HepG2 (cell line): ENCODE results near the gene HNRNPL. TPM values are rescaled to one million over a fixed set of nuclear protein-coding genes. Genes with fewer than 3 reads are reported as not detected.

ENCODE experiments used
- BHLHE40 ChIP-seq: IDR thresholded peaks from 2 replicates; pipeline ENCODE4 v1.6.1; 2011; ENCODE audit warnings: low read length, improper control_type of control experiment
- CREB1 ChIP-seq, 2 experiments: fragments of 450-650 bp in 1 of 2; IDR thresholded peaks; 2 replicates each; pipeline ENCODE4 v1.6.1; 2016 to 2017; ENCODE audit warnings: control low read depth in 1 of 2, mild to moderate bottlenecking in 1 of 2, missing compliant biosample characterization in 1 of 2, missing genetic modification characterization in 1 of 2
- CREM ChIP-seq, 2 experiments: sonication (generic) in 1 of 2; formaldehyde crosslinking in 1 of 2; IDR thresholded peaks; 2 replicates each; pipeline versions ENCODE4 v1.4.0 to v1.6.1; 2016 to 2020; ENCODE audit warnings: antibody characterized with exemption in 1 of 2, mild to moderate bottlenecking in 1 of 2, missing genetic modification reagents in 1 of 2
- DNMT3B ChIP-seq: conservative IDR thresholded peaks from 2 replicates; pipeline ENCODE4 v1.6.1; 2016; ENCODE audit warnings: missing biosample characterization, control low read depth
- FOSL1 ChIP-seq: sonication (generic); formaldehyde crosslinking; IDR thresholded peaks from 2 replicates; pipeline ENCODE4 v1.9.0; 2021; ENCODE audit warnings: missing genetic modification reagents, borderline replicate concordance
- IKZF5 ChIP-seq: IDR thresholded peaks from 2 replicates; pipeline ENCODE4 v1.6.1; 2018; ENCODE audit warnings: missing genetic modification reagents, mild to moderate bottlenecking, missing compliant biosample characterization
- JUN ChIP-seq: sonication (generic); formaldehyde crosslinking; IDR thresholded peaks from 2 replicates; pipeline ENCODE4 v1.4.0; 2020; ENCODE audit warnings: mild to moderate bottlenecking, missing genetic modification reagents
- KLF15 ChIP-seq: sonication (generic); formaldehyde crosslinking; IDR thresholded peaks from 2 replicates; pipeline ENCODE4 v1.8.1; 2023; ENCODE audit warnings: borderline replicate concordance, mild to moderate bottlenecking, inconsistent platforms, missing genetic modification reagents, mixed read lengths
- MEF2D ChIP-seq: sonication (generic); formaldehyde crosslinking; IDR thresholded peaks from 2 replicates; pipeline ENCODE4 v1.5.1; 2020; ENCODE audit warnings: mild to moderate bottlenecking, missing genetic modification reagents
- PPARG ChIP-seq: conservative IDR thresholded peaks from 2 replicates; pipeline ENCODE4 v1.6.1; 2016; ENCODE audit warnings: missing biosample characterization, missing genetic modification reagents
- PRDM15 ChIP-seq: sonication (generic); formaldehyde crosslinking; IDR thresholded peaks from 2 replicates; pipeline ENCODE4 v1.4.0; 2020; ENCODE audit warnings: missing genetic modification reagents
- RNF2 ChIP-seq: fragments of 450-650 bp; conservative IDR thresholded peaks from 2 replicates; pipeline ENCODE4 v1.6.1; 2016; ENCODE audit warnings: low read depth
- SETDB1 ChIP-seq: sonication (generic); formaldehyde crosslinking; IDR thresholded peaks from 2 replicates; pipeline ENCODE4 v1.5.1; 2020; ENCODE audit warnings: missing genetic modification reagents, mild to moderate bottlenecking, borderline replicate concordance
- ZKSCAN1 ChIP-seq: fragments of 150-350 bp; IDR thresholded peaks from 2 replicates; pipeline ENCODE4 v1.6.1; 2014; ENCODE audit warnings: low read length
- ZMYM4 ChIP-seq: sonication (generic); formaldehyde crosslinking; IDR thresholded peaks from 2 replicates; pipeline ENCODE4 v1.8.1; 2023; ENCODE audit warnings: mild to moderate bottlenecking, missing genetic modification reagents
- ZNF296 ChIP-seq: sonication (generic); formaldehyde crosslinking; conservative IDR thresholded peaks from 2 replicates; pipeline ENCODE4 v1.5.0; 2020; ENCODE audit warnings: mild to moderate bottlenecking, missing genetic modification reagents
- ZNF629 ChIP-seq: sonication (generic); formaldehyde crosslinking; conservative IDR thresholded peaks from 2 replicates; pipeline ENCODE4 v1.5.0; 2020; ENCODE audit warnings: missing genetic modification reagents
- ZNF749 ChIP-seq: sonication (generic); formaldehyde crosslinking; IDR thresholded peaks from 2 replicates; pipeline ENCODE4 v1.8.0; 2022; ENCODE audit warnings: mild to moderate bottlenecking, missing genetic modification reagents, moderate library complexity, borderline replicate concordance
- ZNF766 ChIP-seq: sonication (generic); formaldehyde crosslinking; IDR thresholded peaks from 2 replicates; pipeline ENCODE4 v1.5.0; 2020; ENCODE audit warnings: missing genetic modification reagents, borderline replicate concordance
- ZNF782 ChIP-seq: sonication (generic); formaldehyde crosslinking; IDR thresholded peaks from 2 replicates; pipeline ENCODE4 v1.4.0; 2020; ENCODE audit warnings: missing genetic modification reagents, mild to moderate bottlenecking, borderline replicate concordance
- ZNF83 ChIP-seq: sonication (generic); formaldehyde crosslinking; IDR thresholded peaks from 2 replicates; pipeline ENCODE4 v1.4.0; 2020; ENCODE audit warnings: missing genetic modification reagents, mild to moderate bottlenecking, borderline replicate concordance
- ZUFSP ChIP-seq: sonication (generic); formaldehyde crosslinking; IDR thresholded peaks from 2 replicates; pipeline ENCODE4 v1.9.0; 2021; ENCODE audit warnings: missing genetic modification reagents, mild to moderate bottlenecking, borderline replicate concordance
- polyA plus RNA-seq, 8 experiments: library from polyadenylated mRNA; depleted of rRNA in 3 of 8; stranded (reverse) in 7 of 8; unstranded in 1 of 8; fragments of >200 nt; fragmentation: Illumina TruSeq in 4 of 8; extraction: Trizol in 4 of 8; gene quantifications; 2 replicates each; pipeline versions ENCODE4 v1.2.1 to v1.2.3, GENCODE V29; 2011 to 2016; ENCODE audit warnings: low read depth in 4 of 8, missing spikeins in 1 of 8, mixed read lengths in 1 of 8; ENCODE audit not compliant: insufficient read depth in 1 of 8
- total RNA-seq, 5 experiments: library from RNA; depleted of rRNA; stranded (reverse); fragments of >200 nt; fragmentation: Illumina TruSeq; extraction: Trizol; gene quantifications; 2 replicates each; pipeline ENCODE4 v1.2.3, GENCODE V29; 2016; ENCODE audit warnings: low read depth in 1 of 5

HNRNPL gene
- total and polyA plus RNA-seq, 2 of the 13 experiments (the other 11 are each of a cell fraction or from before 2014, with no cell fraction given): 156 to 278 TPM

- TF ChIP-seq ZNF629 (CRISPR knock-in tag) (no peak), DNMT3B (CRISPR knock-in tag) (no peak), ZNF782 (no peak), ZMYM4 (no peak), ZNF83 (no peak), BHLHE40 (peak; percentile 79), MEF2D (no peak), ZNF749 (CRISPR knock-in tag) (no peak), ZNF766 (no peak), PPARG (CRISPR knock-in tag) (no peak), KLF15 (CRISPR knock-in tag) (0 out of 2 replicates have a peak, but pooled peaks have one; percentile 70), ZKSCAN1 (no peak), CREM (IDR thresholded peaks at IDR 0.05) (peak; percentile 30; the same call in 1 of the 2 replicates), CREM (CRISPR knock-in tag; IDR thresholded peaks at IDR 0.05) (no peak), IKZF5 (no peak), FOSL1 (CRISPR knock-in tag) (no peak), CREB1 (IDR thresholded peaks at IDR 0.05) (peak; percentile 83), CREB1 (CRISPR knock-in tag; IDR thresholded peaks at IDR 0.05) (peak; percentile 56; the same call in 1 of the 2 replicates), ZNF296 (no peak), RNF2 (no peak), JUN (CRISPR knock-in tag) (no peak), SETDB1 (CRISPR knock-in tag) (no peak), ZUFSP (CRISPR knock-in tag) (no peak), PRDM15 (no peak)
These were observed 1.9 kb upstream of the HNRNPL start (continued) for GRCh38 chr19:38851622-38852230.
